Epithelial cell of proximal tubule (primary cell): ENCODE measurements around the gene PRKCSH. TPM values are rescaled to one million over a fixed set of nuclear protein-coding genes. Genes with fewer than 3 reads are reported as not detected.

Source experiments
- DNase-seq: peaks from one replicate; pipeline ENCODE4 v3.0.0-alpha.2; 2011; ENCODE audit warnings: low read depth
- H3K4me3 ChIP-seq: 2 replicates; pipeline ENCODE4 v1.5.1; 2011; ENCODE audit warnings: low read depth, mild to moderate bottlenecking, low read length
- total RNA-seq: library from RNA; depleted of rRNA; stranded (reverse); fragments of >200 nt; gene quantifications from 2 replicates; pipeline ENCODE4 v1.2.3, GENCODE V29; 2015
- TF ChIP-seq, protein P1 (sequence below): conservative IDR thresholded peaks from 2 replicates; pipeline ENCODE4 v1.5.1; 2012; ENCODE audit warnings: low read depth, mild to moderate bottlenecking, low read length

The PRKCSH gene
- total RNA-seq, 1 donor from 2014 or later, result 243 TPM

DNA sequence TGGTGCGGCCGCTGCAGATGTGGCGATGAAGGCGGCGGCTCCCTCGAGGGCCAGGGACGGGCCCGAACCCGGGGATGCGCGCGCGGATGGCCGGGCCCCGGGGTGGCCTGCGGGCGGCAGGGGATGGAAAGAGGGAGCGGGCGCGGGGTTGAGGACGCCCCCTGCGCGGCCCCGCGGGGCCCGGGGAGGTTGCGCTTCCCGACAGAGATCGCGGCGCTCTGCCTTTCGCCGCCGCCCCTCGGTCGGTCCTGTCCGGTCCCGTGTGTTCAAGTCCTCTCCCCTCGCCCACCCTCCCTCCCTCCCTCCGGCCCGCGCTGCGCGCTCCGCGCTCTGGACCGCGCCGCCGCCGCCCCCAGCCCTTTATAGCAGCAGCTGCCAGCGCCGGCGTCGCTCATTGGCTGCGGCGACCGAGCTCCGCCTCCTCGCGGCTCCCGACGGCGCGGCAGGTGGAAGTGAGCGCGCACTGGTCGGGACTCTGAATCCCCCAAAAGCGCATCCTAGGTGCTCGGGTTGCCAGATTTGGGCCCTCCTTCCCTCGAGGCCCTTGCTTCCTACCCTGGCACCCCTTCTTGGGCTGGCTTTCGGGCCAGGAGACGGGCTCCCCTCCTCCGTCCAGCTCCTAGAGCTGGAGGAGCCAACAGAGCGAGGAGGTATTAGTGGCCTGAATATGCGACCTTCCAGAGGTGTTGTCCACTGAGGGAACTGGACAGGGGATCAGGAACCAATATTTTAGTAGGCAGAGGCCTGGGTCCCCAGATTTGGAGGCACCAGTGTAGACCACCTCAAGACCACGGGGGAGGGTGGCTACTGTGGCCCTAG, 45.5 kb downstream of the PRKCSH start, which contains the start of gene ELAVL3:
Gene ELAVL3 (minus strand): TSS at position 332 of the 819 bp plus-strand sequence. CDS start 438 bp downstream, outside the sequence.
- DNase-seq, result no peak
- TF ChIP-seq, protein P1, sequence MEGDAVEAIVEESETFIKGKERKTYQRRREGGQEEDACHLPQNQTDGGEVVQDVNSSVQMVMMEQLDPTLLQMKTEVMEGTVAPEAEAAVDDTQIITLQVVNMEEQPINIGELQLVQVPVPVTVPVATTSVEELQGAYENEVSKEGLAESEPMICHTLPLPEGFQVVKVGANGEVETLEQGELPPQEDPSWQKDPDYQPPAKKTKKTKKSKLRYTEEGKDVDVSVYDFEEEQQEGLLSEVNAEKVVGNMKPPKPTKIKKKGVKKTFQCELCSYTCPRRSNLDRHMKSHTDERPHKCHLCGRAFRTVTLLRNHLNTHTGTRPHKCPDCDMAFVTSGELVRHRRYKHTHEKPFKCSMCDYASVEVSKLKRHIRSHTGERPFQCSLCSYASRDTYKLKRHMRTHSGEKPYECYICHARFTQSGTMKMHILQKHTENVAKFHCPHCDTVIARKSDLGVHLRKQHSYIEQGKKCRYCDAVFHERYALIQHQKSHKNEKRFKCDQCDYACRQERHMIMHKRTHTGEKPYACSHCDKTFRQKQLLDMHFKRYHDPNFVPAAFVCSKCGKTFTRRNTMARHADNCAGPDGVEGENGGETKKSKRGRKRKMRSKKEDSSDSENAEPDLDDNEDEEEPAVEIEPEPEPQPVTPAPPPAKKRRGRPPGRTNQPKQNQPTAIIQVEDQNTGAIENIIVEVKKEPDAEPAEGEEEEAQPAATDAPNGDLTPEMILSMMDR, result no peak
- H3K4me3 ChIP-seq, result no peak within 1 kb of the TSS

DNA sequence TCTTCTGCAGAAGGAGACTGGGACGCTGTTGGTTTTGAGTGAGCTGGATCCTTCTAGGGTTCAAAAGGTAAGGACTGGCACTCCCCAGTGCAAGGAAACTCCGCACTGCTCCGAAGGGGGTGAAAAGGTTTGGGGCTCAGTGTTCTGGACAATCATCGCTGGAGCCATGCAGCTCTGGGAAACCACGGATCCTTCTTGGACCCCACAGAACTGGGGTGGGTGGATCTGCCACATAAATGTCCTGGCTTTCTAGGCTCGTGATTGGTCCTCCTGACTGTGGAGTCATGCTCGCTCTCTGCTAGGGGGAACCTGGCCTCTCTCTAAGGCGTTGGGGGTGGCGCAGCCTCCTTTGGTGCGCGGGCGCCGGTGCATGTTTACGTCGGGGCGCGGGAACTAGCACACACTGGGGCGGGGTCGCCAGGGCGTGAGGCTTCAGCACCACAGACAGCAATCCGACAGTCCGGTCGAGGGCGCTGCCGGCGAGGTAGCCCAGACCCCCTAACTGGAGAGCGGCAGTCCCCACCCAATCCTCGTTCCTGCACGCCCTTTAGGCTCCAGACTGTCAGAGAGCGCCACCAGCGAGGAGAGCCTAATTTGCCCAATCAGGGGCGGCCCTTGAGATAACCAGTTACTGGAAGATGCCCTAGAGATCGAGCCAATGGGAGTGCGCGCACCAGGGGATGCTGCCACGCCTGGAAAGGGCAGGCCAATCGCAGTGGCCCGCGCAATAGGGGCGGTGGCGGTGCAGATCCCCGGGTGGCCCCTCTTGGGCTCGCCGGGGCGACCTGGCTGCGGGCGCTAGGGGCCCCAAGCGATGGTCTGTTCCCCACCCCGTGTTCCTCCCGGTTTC, 46.3 kb downstream of the PRKCSH start:
- DNase-seq, result no peak
- H3K4me3 ChIP-seq, result peak overlapping the region; percentile 38
- TF ChIP-seq, protein P1, result no peak

DNA sequence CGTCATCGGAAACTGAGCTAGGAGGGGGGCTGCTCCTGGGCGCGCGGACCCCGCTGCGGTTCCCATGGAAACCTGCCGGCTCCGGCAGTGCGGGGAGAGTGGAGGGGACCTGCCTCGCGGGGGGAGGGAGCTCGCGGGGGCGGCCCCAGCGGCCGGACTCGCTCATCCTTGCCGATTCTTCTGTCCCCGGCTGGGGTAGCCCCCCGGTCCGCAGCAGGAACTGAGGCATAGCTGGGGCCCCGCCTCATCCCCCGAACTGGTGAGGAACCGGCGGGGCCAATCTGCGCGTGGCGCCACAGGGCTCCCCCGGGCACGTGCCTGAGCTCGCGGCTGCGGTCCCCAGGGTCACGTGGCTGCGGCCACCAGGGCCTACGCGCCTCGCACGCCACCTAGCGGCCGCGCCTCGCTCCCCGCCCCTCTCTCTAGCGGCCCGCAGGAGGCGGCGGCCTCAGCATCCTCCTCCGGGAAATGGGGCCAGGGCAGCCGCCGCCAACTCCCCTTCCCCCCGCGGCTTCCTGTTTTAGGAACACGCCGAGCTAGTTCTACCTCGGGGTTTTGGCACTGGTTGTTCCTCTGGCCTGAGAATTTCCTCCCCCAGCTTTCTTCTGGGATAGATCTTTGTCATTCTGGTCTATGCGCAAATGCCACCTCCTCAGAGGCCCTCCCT, 47.1 kb downstream of the PRKCSH start:
- TF ChIP-seq, protein P1, result peak; percentile 73
- DNase-seq, result no peak
- H3K4me3 ChIP-seq, result peak overlapping the region; percentile 38

DNA sequence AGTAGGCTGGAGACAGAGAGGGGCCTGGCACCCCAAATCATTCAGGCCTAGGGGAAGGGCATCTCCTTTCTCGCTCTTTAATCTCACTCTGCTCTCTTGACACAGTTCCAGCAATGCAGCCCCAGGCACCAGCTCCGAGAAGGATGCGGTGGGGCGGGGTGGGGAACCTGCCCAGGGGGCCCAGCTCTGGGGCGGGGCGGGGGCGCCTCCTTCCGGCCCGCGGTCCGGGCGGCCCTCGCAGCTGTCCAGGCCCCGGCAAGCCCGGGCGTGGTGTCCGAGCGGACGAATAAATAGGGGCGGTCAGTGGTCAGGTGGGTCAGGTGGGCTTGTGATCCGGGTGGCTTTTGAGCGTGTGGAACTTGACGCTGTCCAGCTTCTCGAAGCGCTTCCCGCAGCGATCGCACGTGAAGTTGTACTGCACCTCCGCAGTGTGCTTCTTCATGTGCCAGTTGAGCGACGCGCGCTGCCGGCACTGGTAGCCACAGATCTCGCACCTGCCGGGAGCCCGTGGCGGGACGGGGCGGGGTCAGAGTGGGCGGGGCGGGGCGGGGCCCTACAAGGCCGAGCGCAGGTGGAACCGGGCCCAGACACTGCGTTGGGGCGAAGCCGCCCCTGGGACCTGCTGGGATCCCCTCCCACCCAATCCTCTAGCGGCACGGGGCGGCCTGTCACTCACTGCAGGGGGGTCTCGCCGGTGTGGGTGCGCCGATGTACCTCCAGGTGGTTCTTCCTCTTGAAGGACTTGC, 48.1 kb downstream of the PRKCSH start:
- no peak for DNase-seq
- no peak overlapping the region for H3K4me3 ChIP-seq
- TF ChIP-seq, protein P1, result no peak

DNA sequence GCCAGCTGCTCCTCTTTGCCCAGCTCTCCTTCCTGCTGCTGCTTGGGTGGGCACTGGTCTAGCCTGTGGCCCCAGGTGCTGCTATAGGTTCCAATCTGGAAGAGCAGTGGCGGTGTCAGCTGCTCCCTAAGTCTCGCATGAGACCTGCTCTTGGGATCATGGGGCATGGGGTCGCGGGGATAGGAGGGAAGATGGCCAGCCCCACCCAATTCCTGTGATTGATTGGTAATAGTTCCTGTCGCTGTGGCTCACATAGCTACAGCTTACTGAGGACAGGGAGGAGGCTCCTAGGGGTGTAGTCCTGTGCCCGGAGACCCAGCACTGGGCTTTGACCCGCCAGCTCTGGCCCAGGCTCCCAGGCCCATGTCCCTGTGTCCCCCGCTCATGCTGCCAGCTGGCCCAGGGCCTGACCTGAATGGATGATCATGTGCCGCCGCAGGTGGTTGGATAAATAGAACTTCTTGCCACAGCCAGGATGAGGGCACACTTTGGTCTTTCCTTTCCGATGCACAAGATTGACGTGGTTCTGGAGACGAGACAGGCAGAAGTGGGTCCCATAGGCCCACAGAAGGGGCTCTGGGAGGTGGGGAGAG, 49.9 kb downstream of the PRKCSH start:
- TF ChIP-seq, protein P1, result no peak
- DNase-seq, result no peak
- no peak overlapping the region for H3K4me3 ChIP-seq
